ENCODE measurements around the gene TRAF2. TPM values are rescaled to one million over a fixed set of nuclear protein-coding genes. Genes with fewer than 3 reads are reported as not detected.

The TRAF2 gene
- total RNA-seq, 2 donors from 2014 or later: 53.5 to 73.3 TPM

DNA sequence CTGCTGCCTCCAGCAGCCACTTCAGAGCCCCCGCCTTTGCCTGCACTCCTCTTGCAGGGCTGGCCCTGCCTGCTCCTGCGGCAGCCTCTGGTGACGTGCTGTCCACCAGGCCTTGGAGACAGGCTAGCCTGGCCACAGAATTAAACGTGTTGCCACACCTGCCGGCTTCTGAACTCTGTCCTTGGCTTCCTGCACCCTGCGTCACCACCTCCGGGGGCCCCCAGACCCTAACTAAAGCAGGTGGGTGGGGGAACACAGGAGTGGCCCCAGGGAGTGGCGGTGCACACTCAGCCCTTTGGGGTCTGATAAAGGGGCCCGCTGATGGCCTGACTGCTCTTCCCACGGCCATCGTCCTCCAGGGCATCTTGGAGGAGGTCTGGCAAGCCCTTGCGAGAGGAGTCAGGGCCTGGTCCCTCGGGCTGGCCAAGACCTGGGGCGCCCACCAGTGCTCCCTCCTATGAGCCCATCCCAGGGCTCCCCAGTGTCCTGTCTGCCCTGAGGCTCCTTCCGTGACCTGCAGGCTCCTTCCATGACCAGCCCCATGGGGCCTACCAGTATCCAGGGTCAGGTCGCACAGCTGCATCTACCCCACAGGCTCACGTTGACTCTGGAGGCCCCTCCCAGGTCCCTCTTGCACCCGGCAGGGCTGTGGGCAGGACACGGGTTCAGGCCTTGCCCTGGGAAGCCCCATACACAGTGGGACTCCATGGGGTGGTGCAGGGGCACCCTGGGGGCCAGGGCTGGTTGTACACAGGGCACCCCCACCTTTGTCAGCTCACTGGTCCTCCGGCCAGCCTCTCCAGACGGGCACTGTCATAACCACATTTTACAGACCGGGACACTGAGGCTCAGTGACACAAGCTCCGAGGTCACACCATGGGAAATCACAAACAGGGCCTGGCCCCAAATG, 35.2 kb upstream of the TRAF2 start:
- ATAC-seq (replicated peaks in 1 of 2): no peak
- H3K36me3 Mint-ChIP-seq (ENCODE audit: insufficient read depth in 2 of 2): peaks cover 3 to 8% of the 10 kb centered on the region in 2 donors
- no peaks in the 10 kb centered on the region for H3K9me3 Mint-ChIP-seq
- no peaks in the 10 kb centered on the region for H3K27me3 Mint-ChIP-seq (ENCODE audit: low read depth)
- DNase-seq: no peak
- no peak overlapping the region for H3K27ac Mint-ChIP-seq
- H3K4me1 Mint-ChIP-seq (ENCODE audit: low read depth): peaks cover 19% of the 10 kb centered on the region
- H3K4me3 Mint-ChIP-seq: peak overlapping the region; percentile 27 to 46

DNA sequence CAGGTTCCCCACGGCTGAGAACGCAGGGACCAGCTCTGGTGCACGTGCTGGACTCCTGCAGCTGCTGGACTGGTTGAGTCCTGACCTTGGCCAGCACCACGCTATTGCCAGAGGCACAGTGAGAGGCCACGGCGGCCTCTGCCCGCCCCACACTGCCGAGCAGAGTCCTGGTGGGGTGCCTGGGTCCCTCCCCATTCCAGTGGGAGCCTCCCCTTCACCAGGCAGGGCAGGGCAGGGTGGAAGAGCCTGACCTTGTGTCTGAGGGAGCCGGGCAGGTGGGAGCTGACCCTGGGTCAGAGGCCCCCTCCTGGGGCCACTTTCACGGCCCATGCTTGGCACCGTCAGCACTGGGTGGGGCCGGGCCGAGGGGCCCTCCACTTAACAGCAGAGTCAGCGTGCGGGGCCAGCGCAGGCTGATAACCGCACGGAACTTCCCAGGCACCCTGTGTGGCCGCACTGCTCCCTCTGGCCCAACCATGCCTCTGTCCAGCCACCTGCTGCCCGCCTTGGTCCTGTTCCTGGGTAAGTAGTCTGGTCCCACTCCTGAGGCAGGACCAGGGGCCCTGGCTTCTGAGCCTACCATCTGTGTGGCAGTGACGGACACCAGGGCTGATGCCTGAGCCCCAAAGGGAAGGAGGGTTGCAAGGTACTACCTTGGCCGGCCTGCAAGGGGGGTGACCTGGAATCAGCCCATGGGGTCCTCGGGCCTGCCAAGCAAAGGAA, 34.2 kb upstream of the TRAF2 start, which contains the start of gene MAMDC4:
MAMDC4 (plus strand) TSS at position 406 of the 723 bp plus-strand sequence; CDS start at position 477, 71 bp downstream.
- H3K4me1 Mint-ChIP-seq (ENCODE audit: low read depth): peaks cover 16% of the 10 kb centered on the region
- DNase-seq: no peak

DNA sequence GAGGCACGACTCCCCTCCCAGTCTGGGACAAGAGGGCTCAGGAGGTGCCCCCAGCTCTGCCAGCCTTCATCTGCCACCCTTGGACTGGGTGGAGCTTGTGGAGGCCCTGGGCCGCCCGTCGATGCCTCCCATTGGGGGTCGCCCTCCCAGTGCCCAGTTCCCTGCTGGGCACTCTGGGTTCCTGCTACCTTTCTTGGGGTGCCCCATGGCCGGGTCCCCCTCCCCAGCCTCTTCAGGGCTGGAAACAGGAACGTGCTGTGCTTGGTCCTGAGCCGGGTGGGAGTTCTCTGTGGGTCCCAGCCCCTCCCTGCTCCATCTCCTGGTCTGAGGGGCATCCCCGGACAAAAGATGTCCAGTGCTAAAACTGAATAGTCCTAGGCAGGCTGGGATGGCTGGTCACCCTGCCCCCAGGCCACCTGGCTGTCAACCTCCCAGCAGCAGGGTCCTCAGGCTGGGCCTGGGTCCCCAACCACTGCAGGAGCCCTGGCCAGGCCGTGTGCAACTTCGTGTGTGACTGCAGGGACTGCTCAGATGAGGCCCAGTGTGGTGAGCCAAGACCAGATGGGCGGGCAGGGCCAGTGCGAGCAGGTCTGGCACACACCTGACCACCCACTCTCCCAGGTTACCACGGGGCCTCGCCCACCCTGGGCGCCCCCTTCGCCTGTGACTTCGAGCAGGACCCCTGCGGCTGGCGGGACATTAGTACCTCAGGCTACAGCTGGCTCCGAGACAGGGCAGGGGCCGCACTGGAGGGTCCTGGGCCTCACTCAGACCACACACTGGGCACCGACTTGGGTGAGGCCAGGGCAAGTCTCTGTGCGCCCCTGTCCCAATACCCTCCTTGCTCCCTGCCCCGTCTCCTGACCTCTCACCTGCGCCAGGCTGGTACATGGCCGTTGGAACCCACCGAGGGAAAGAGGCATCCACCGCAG, 33.4 kb upstream of the TRAF2 start:
- peak in 1 of 2 donors; percentile 1 for DNase-seq
- H3K36me3 Mint-ChIP-seq (ENCODE audit: insufficient read depth in 2 of 2): peaks cover 1 to 2% of the 10 kb centered on the region in 2 donors

More for the DNA sequence above, 34.2 kb upstream of the TRAF2 start, which contains the start of gene MAMDC4:
- ATAC-seq (replicated peaks in 1 of 2): no peak
- peaks cover 3 to 4% of the 10 kb centered on the region in 2 donors for H3K36me3 Mint-ChIP-seq (ENCODE audit: insufficient read depth in 2 of 2)
- no peaks in the 10 kb centered on the region for H3K9me3 Mint-ChIP-seq
- no peak within 1 kb of the TSS for H3K27ac Mint-ChIP-seq
- peak within 1 kb of the TSS; percentile 27 to 46 for H3K4me3 Mint-ChIP-seq
- no peaks in the 10 kb centered on the region for H3K27me3 Mint-ChIP-seq (ENCODE audit: low read depth)

GRCh38 chr9:136853596-136854112, 32.7 kb upstream of the TRAF2 start:
- Mint-ChIP-seq H3K4me3 (no peak overlapping the region), H3K4me1 (ENCODE audit: low read depth) (peaks cover 8% of the 10 kb centered on the region), H3K9me3 (no peaks in the 10 kb centered on the region), H3K27ac (no peak overlapping the region), H3K36me3 (ENCODE audit: insufficient read depth in 2 of 2) (no peaks in the 10 kb centered on the region), H3K27me3 (ENCODE audit: low read depth) (no peaks in the 10 kb centered on the region)
- DNase-seq (peak in 1 of 2 donors; percentile 1), ATAC-seq (replicated peaks in 1 of 2) (no peak)

More for the DNA sequence above, 33.4 kb upstream of the TRAF2 start:
- H3K27ac Mint-ChIP-seq: no peak overlapping the region
- peaks cover 8% of the 10 kb centered on the region for H3K4me1 Mint-ChIP-seq (ENCODE audit: low read depth)
- no peak overlapping the region for H3K4me3 Mint-ChIP-seq
- no peaks in the 10 kb centered on the region for H3K9me3 Mint-ChIP-seq
- H3K27me3 Mint-ChIP-seq (ENCODE audit: low read depth): no peaks in the 10 kb centered on the region
- no peak for ATAC-seq (replicated peaks in 1 of 2)

- ATAC-seq (replicated peaks in 1 of 2) (no peak), DNase-seq (no peak)
- Mint-ChIP-seq H3K36me3 (ENCODE audit: insufficient read depth in 2 of 2) (no peaks in the 10 kb centered on the region), H3K4me1 (ENCODE audit: low read depth) (peaks cover 8% of the 10 kb centered on the region), H3K27ac (no peak overlapping the region), H3K4me3 (no peak overlapping the region), H3K9me3 (no peaks in the 10 kb centered on the region), H3K27me3 (ENCODE audit: low read depth) (no peaks in the 10 kb centered on the region)
Observed at GRCh38 chr9:136854113-136854841, 32.0 kb upstream of the TRAF2 start.

- ATAC-seq (replicated peaks in 1 of 2): no peak
- Mint-ChIP-seq H3K27ac (no peak overlapping the region), H3K4me1 (ENCODE audit: low read depth) (peaks cover 5% of the 10 kb centered on the region), H3K9me3 (no peaks in the 10 kb centered on the region), H3K27me3 (ENCODE audit: low read depth) (no peaks in the 10 kb centered on the region), H3K4me3 (no peak overlapping the region), H3K36me3 (ENCODE audit: insufficient read depth in 2 of 2) (no peaks in the 10 kb centered on the region)
- no peak for DNase-seq
Observed at GRCh38 chr9:136854842-136855460, 31.4 kb upstream of the TRAF2 start.

DNA sequence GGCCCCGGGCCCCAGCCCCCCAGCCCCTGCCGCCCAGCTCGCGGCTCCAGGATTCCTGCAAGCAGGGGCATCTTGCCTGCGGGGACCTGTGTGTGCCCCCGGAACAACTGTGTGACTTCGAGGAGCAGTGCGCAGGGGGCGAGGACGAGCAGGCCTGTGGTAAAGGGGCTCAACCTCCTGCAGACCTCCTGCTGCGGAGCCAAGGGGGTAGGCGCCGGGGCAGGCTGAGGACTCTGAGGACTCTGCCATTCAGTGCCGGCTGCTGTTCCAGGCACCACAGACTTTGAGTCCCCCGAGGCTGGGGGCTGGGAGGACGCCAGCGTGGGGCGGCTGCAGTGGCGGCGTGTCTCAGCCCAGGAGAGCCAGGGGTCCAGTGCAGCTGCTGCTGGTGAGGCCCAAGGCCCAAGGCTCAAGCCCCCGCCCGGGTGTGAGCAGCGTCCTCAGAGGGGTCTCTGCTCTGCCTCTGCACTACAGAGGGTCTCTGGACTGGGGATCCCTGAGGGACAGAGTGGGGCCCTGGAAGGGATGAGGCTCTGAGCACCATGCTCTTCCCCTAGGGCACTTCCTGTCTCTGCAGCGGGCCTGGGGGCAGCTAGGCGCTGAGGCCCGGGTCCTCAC, 30.7 kb upstream of the TRAF2 start:
- Mint-ChIP-seq H3K4me3 (no peak overlapping the region), H3K36me3 (ENCODE audit: insufficient read depth in 2 of 2) (no peaks in the 10 kb centered on the region), H3K9me3 (no peaks in the 10 kb centered on the region), H3K27me3 (ENCODE audit: low read depth) (no peaks in the 10 kb centered on the region), H3K4me1 (ENCODE audit: low read depth) (peaks cover 3% of the 10 kb centered on the region), H3K27ac (no peak overlapping the region)
- DNase-seq: no peak
- no peak for ATAC-seq (replicated peaks in 1 of 2)

GRCh38 chr9:136856079-136856476, 30.2 kb upstream of the TRAF2 start:
- H3K9me3 Mint-ChIP-seq: no peaks in the 10 kb centered on the region
- no peaks in the 10 kb centered on the region for H3K36me3 Mint-ChIP-seq (ENCODE audit: insufficient read depth in 2 of 2)
- no peaks in the 10 kb centered on the region for H3K27me3 Mint-ChIP-seq (ENCODE audit: low read depth)
- H3K4me3 Mint-ChIP-seq: no peak overlapping the region
- H3K4me1 Mint-ChIP-seq (ENCODE audit: low read depth): peaks cover 4% of the 10 kb centered on the region
- ATAC-seq (replicated peaks in 1 of 2) (no peak), DNase-seq (no peak)
- H3K27ac Mint-ChIP-seq: no peak overlapping the region

- ATAC-seq (replicated peaks in 1 of 2) (no peak), DNase-seq (no peak)
- Mint-ChIP-seq H3K27me3 (ENCODE audit: low read depth) (no peaks in the 10 kb centered on the region), H3K36me3 (ENCODE audit: insufficient read depth in 2 of 2) (no peaks in the 10 kb centered on the region), H3K4me3 (no peak overlapping the region), H3K4me1 (ENCODE audit: low read depth) (peaks cover 4% of the 10 kb centered on the region), H3K27ac (no peak overlapping the region), H3K9me3 (no peaks in the 10 kb centered on the region)
Observed at GRCh38 chr9:136856541-136857141, 29.7 kb upstream of the TRAF2 start.

DNA sequence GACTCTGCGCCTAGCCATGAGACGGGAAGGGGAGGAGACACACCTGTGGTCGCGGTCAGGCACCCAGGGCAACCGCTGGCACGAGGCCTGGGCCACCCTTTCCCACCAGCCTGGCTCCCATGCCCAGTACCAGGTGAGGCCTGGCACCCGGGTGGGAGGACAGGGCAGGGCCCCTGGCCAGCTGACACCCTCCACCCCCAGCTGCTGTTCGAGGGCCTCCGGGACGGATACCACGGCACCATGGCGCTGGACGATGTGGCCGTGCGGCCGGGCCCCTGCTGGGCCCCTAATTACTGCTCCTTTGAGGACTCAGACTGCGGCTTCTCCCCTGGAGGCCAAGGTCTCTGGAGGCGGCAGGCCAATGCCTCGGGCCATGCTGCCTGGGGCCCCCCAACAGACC, 29.1 kb upstream of the TRAF2 start:
- Mint-ChIP-seq H3K4me3 (no peak overlapping the region), H3K27me3 (ENCODE audit: low read depth) (no peaks in the 10 kb centered on the region), H3K27ac (no peak overlapping the region), H3K36me3 (ENCODE audit: insufficient read depth in 2 of 2) (peaks cover 0 to 2% of the 10 kb centered on the region in 2 donors), H3K4me1 (ENCODE audit: low read depth) (peaks cover 4% of the 10 kb centered on the region), H3K9me3 (no peaks in the 10 kb centered on the region)
- ATAC-seq (replicated peaks in 1 of 2) (no peak), DNase-seq (no peak)

Measured in activated T-cell treated with anti-CD3 and anti-CD28 coated beads, Interleukin-2, amount 50 U/mL, for 72 hours (primary cell).